ENCODE measurements around the gene BCDIN3D. TPM values are rescaled to one million over a fixed set of nuclear protein-coding genes. Genes with fewer than 3 reads are reported as not detected.

Gene BCDIN3D
- total RNA-seq, 1 donor from 2014 or later = 3.1 TPM

GRCh38 chr12:49800421-49801140 lies 42.3 kb downstream of the BCDIN3D start:
- Histone ChIP-seq H3K4me2 (ENCODE audit: low read length) (no peak overlapping the region), H3K36me3 (ENCODE audit: insufficient read depth, low read length) (peaks cover 27% of the 10 kb centered on the region), H3K4me3 (ENCODE audit: insufficient read depth, low read depth, low read length) (no peak overlapping the region), H3K79me2 (ENCODE audit: insufficient read depth, low read length) (peaks cover 3% of the 10 kb centered on the region), H2AFZ (ENCODE audit: low read depth, low read length) (no peak overlapping the region), H3K27me3 (ENCODE audit: insufficient read depth, low read length) (no peaks in the 10 kb centered on the region), H3K9me3 (ENCODE audit: insufficient read depth, low read depth, low read length) (no peaks in the 10 kb centered on the region), H3K4me1 (ENCODE audit: insufficient read depth, low read length) (no peaks in the 10 kb centered on the region), H3K9ac (ENCODE audit: low read length) (no peak overlapping the region), H4K20me1 (ENCODE audit: insufficient read depth, low read length) (peaks cover 59% of the 10 kb centered on the region), H3K27ac (ENCODE audit: low read depth, low read length) (no peak overlapping the region)
- peaks cover 15% of the 10 kb centered on the region for H3K36me3 Mint-ChIP-seq (ENCODE audit: low read depth, unreplicated experiment)
- H3K27ac Mint-ChIP-seq (ENCODE audit: unreplicated experiment) = no peak overlapping the region
- DNase-seq (ENCODE audit: low read depth) (no peak), FAIRE-seq (no peak)
- no peaks in the 10 kb centered on the region for H3K27me3 Mint-ChIP-seq (ENCODE audit: low read depth, unreplicated experiment)
- no peak overlapping the region for H3K4me3 Mint-ChIP-seq (ENCODE audit: unreplicated experiment)
- H3K4me1 Mint-ChIP-seq (ENCODE audit: low read depth, unreplicated experiment) = peaks cover 3% of the 10 kb centered on the region
- no peak for TF ChIP-seq EZH2 (IDR thresholded peaks at IDR 0.05; ENCODE audit: insufficient read depth, low read length)
- no peak for TF ChIP-seq CTCF (IDR thresholded peaks at IDR 0.05; ENCODE audit: insufficient read depth, low read depth, low read length)
- no peaks in the 10 kb centered on the region for H3K9me3 Mint-ChIP-seq (ENCODE audit: unreplicated experiment)

GRCh38 chr12:49798934-49799333 lies 44.0 kb downstream of the BCDIN3D start:
- Histone ChIP-seq H2AFZ (ENCODE audit: low read depth, low read length) (no peak overlapping the region), H3K79me2 (ENCODE audit: insufficient read depth, low read length) (no peaks in the 10 kb centered on the region), H3K9me3 (ENCODE audit: insufficient read depth, low read depth, low read length) (no peaks in the 10 kb centered on the region), H4K20me1 (ENCODE audit: insufficient read depth, low read length) (peaks cover 44% of the 10 kb centered on the region), H3K4me2 (ENCODE audit: low read length) (no peak overlapping the region), H3K36me3 (ENCODE audit: insufficient read depth, low read length) (peaks cover 21% of the 10 kb centered on the region), H3K27ac (ENCODE audit: low read depth, low read length) (no peak overlapping the region), H3K4me1 (ENCODE audit: insufficient read depth, low read length) (no peaks in the 10 kb centered on the region), H3K9ac (ENCODE audit: low read length) (no peak overlapping the region), H3K27me3 (ENCODE audit: insufficient read depth, low read length) (no peaks in the 10 kb centered on the region), H3K4me3 (ENCODE audit: insufficient read depth, low read depth, low read length) (no peak overlapping the region)
- TF ChIP-seq EZH2 (IDR thresholded peaks at IDR 0.05; ENCODE audit: insufficient read depth, low read length) (no peak), CTCF (IDR thresholded peaks at IDR 0.05; ENCODE audit: insufficient read depth, low read depth, low read length) (no peak)
- DNase-seq (ENCODE audit: low read depth) = no peak
- Mint-ChIP-seq H3K27me3 (ENCODE audit: low read depth, unreplicated experiment) (no peaks in the 10 kb centered on the region), H3K9me3 (ENCODE audit: unreplicated experiment) (no peaks in the 10 kb centered on the region), H3K36me3 (ENCODE audit: low read depth, unreplicated experiment) (peaks cover 9% of the 10 kb centered on the region), H3K4me3 (ENCODE audit: unreplicated experiment) (no peak overlapping the region), H3K27ac (ENCODE audit: unreplicated experiment) (peak overlapping the region; percentile 81), H3K4me1 (ENCODE audit: low read depth, unreplicated experiment) (peaks cover 3% of the 10 kb centered on the region)
- FAIRE-seq = no peak

- H3K9ac ChIP-seq (ENCODE audit: low read length) = no peak overlapping the region
- H2AFZ ChIP-seq (ENCODE audit: low read depth, low read length) = no peak overlapping the region
- no peaks in the 10 kb centered on the region for H3K4me1 ChIP-seq (ENCODE audit: insufficient read depth, low read length)
- no peaks in the 10 kb centered on the region for H3K27me3 ChIP-seq (ENCODE audit: insufficient read depth, low read length)
- H3K27me3 Mint-ChIP-seq (ENCODE audit: low read depth, unreplicated experiment) = no peaks in the 10 kb centered on the region
- no peak overlapping the region for H3K4me3 Mint-ChIP-seq (ENCODE audit: unreplicated experiment)
- H3K27ac ChIP-seq (ENCODE audit: low read depth, low read length) = no peak overlapping the region
- no peaks in the 10 kb centered on the region for H3K9me3 ChIP-seq (ENCODE audit: insufficient read depth, low read depth, low read length)
- FAIRE-seq = no peak
- peaks cover 19% of the 10 kb centered on the region for H3K36me3 ChIP-seq (ENCODE audit: insufficient read depth, low read length)
- no peak for DNase-seq (ENCODE audit: low read depth)
- H3K4me1 Mint-ChIP-seq (ENCODE audit: low read depth, unreplicated experiment) = peaks cover 3% of the 10 kb centered on the region
- TF ChIP-seq EZH2 (IDR thresholded peaks at IDR 0.05; ENCODE audit: insufficient read depth, low read length) (no peak), CTCF (IDR thresholded peaks at IDR 0.05; ENCODE audit: insufficient read depth, low read depth, low read length) (no peak)
- H3K4me2 ChIP-seq (ENCODE audit: low read length) = no peak overlapping the region
- H4K20me1 ChIP-seq (ENCODE audit: insufficient read depth, low read length) = peaks cover 37% of the 10 kb centered on the region
- no peak overlapping the region for H3K27ac Mint-ChIP-seq (ENCODE audit: unreplicated experiment)
- no peaks in the 10 kb centered on the region for H3K79me2 ChIP-seq (ENCODE audit: insufficient read depth, low read length)
- H3K36me3 Mint-ChIP-seq (ENCODE audit: low read depth, unreplicated experiment) = peaks cover 9% of the 10 kb centered on the region
- H3K4me3 ChIP-seq (ENCODE audit: insufficient read depth, low read depth, low read length) = no peak overlapping the region
- H3K9me3 Mint-ChIP-seq (ENCODE audit: unreplicated experiment) = no peaks in the 10 kb centered on the region
Observed at GRCh38 chr12:49798248-49798647, 44.7 kb downstream of the BCDIN3D start.

Measured in astrocyte (in vitro differentiated cells and primary cell).